KOPT-K1 (cell line): ENCODE results near the gene CIAO2A.
"Not testable (repeated sequence)": the region's sequence is repeated elsewhere in the genome, so short reads cannot be mapped to it uniquely, and the experiment has no call there.

ENCODE experiments used
- H3K27ac ChIP-seq: fragments of 200-600 bp; sonication (generic); 2 replicates; pipeline ENCODE4 v1.5.1; 2016; ENCODE audit warnings: antibody characterized with exemption, mild to moderate bottlenecking, low read depth, low read length; ENCODE audit not compliant: poor library complexity, severe bottlenecking
- H3K36me3 ChIP-seq: fragments of 200-600 bp; sonication (generic); 2 replicates; pipeline ENCODE4 v1.5.1; 2017; ENCODE audit warnings: antibody characterized with exemption, mild to moderate bottlenecking, low read length, moderate library complexity; ENCODE audit not compliant: insufficient read depth
- H3K9me3 ChIP-seq: fragments of 200-600 bp; sonication (generic); 2 replicates; pipeline ENCODE4 v1.5.1; 2017; ENCODE audit warnings: antibody characterized with exemption, low read length, mild to moderate bottlenecking; ENCODE audit not compliant: insufficient read depth, poor library complexity, severe bottlenecking

Gene CIAO2A

DNA sequence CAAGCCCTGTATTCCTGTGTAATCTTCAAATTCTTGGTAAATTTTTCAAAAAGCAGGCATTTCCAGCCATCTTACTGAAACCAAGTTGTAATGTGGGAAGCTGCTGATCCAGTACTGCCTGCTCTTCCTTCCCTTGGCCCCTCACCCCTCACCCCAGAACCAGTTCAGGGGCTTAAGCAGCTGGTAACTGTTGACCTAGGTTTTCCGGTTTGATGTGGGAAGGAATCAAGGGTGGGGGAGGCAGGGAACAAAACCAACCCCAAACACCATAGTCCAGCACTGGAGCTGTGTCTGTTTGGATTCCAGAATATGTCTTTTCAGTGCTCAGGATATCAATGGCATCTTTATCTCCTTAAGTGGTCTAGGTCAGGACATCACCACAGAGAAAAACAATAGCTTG is 28.8 kb upstream of the CIAO2A start:
- no peak overlapping the region for H3K27ac ChIP-seq

DNA sequence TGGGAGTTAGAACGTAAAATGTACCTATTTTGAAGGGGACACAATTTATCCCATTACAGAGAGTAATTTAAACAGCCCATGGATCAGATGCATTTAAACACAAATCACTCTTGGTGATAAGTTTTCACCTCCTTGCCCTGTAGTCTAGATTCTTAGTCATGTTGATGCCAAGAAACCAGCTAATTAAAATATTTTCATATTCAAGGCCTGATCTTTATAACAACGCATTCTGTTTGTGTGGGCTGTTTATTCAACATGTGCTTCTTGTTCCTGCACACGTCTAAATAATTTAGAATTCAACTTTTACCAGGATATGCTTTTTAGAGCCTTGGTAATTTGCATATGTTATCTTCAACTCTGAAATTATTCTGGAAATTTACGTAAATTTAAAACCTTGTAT is 28.0 kb upstream of the CIAO2A start:
- H3K36me3 ChIP-seq, result peaks cover 95% of the 10 kb centered on the region
- H3K9me3 ChIP-seq, result no peaks in the 10 kb centered on the region
- H3K27ac ChIP-seq, result no peak overlapping the region

More for the DNA sequence above, 28.8 kb upstream of the CIAO2A start:
- Histone ChIP-seq H3K9me3 (no peaks in the 10 kb centered on the region), H3K36me3 (peaks cover 95% of the 10 kb centered on the region)

- not testable (repeated sequence) for H3K9me3 ChIP-seq, H3K27ac ChIP-seq
- peaks cover 97% of the 10 kb centered on the region for H3K36me3 ChIP-seq
These were observed 26.7 kb upstream of the CIAO2A start for GRCh38 chr15:64120322-64120721.

GRCh38 chr15:64117759-64118487 is 24.3 kb upstream of the CIAO2A start:
- no peaks in the 10 kb centered on the region for H3K9me3 ChIP-seq
- peaks cover 99% of the 10 kb centered on the region for H3K36me3 ChIP-seq
- no peak overlapping the region for H3K27ac ChIP-seq

- no peaks in the 10 kb centered on the region for H3K9me3 ChIP-seq
- peaks cover 55% of the 10 kb centered on the region for H3K36me3 ChIP-seq
- no peak overlapping the region for H3K27ac ChIP-seq
These were observed 19.3 kb upstream of the CIAO2A start for GRCh38 chr15:64112904-64113303.

GRCh38 chr15:64112073-64112772 is 18.6 kb upstream of the CIAO2A start:
- H3K36me3 ChIP-seq, result peaks cover 49% of the 10 kb centered on the region
- H3K27ac ChIP-seq, result no peak overlapping the region
- no peaks in the 10 kb centered on the region for H3K9me3 ChIP-seq

GRCh38 chr15:64111679-64112050 is 18.0 kb upstream of the CIAO2A start:
- H3K27ac ChIP-seq, result no peak overlapping the region
- H3K9me3 ChIP-seq, result no peaks in the 10 kb centered on the region
- peaks cover 43% of the 10 kb centered on the region for H3K36me3 ChIP-seq

DNA sequence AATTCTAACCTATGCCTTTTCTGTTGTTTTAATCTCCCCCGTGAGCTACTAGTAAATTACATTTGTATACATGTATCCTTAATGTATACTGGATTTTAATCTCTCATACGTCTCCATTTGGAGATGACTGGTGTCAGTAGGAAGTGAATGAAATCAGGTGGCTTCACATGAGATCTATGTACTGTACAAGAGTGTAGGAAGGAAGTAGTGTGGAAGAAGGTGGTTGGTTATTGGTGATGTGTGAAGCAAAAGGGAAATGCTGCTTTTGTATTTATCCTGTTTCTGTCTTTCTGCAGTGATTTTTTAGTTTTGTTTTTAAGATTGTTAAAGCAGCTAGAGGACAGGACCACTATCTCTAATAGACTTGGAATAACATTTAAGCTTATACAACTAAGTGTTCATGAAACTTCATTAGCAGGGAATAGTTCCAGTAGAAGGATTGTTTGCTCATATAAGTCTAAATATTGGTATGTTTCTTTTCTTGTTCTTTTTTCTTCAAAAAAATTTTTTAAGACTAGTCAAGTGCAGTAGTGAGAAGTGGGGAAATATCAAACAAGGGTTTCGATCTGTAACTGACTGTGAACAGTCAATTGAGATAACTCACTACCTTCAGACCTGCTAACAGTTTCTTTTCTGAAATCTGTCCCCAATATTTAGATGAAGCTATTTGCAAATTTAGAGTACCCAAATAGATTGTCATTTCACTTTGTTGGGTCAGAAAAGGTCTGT is 17.5 kb upstream of the CIAO2A start:
- no peaks in the 10 kb centered on the region for H3K9me3 ChIP-seq
- H3K27ac ChIP-seq, result no peak overlapping the region
- H3K36me3 ChIP-seq, result peaks cover 37% of the 10 kb centered on the region

GRCh38 chr15:64110108-64110701 is 16.6 kb upstream of the CIAO2A start:
- not testable (repeated sequence) for H3K27ac ChIP-seq, H3K9me3 ChIP-seq
- peaks cover 29% of the 10 kb centered on the region for H3K36me3 ChIP-seq

- H3K36me3 ChIP-seq, result peaks cover under 1% of the 10 kb centered on the region
- no peaks in the 10 kb centered on the region for H3K9me3 ChIP-seq
- H3K27ac ChIP-seq, result no peak overlapping the region
These were observed 13.7 kb upstream of the CIAO2A start for GRCh38 chr15:64107337-64107736.

DNA sequence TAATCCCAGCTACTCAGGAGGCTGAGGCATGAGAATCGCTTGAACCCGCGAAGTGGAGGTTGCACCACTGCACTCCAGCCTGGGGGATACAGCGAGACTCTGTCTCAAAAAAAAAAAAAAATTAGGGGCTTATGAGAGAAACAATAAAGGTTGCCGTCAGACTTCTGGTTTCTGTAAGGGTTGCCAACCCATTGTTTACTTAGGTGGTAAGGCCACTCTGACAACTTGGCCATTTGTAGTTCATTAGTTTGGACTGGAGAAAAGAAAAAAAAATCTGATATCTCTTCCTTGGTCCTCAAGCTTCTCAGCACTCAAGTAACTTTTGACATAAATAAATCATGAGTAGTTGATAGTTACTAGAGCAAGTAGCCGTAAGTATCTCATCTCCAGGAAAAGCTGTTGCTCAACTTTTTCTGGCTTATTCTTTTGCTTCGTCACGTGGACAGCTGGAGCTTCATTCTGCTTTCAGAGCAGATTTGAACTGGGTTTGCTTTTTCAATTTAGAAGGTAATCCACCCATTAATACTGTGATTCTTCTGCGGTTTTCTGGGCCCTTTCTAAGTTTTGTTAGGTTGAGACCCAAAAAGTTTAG is 11.6 kb upstream of the CIAO2A start:
- Histone ChIP-seq H3K27ac (no peak overlapping the region), H3K36me3 (no peaks in the 10 kb centered on the region), H3K9me3 (no peaks in the 10 kb centered on the region)

DNA sequence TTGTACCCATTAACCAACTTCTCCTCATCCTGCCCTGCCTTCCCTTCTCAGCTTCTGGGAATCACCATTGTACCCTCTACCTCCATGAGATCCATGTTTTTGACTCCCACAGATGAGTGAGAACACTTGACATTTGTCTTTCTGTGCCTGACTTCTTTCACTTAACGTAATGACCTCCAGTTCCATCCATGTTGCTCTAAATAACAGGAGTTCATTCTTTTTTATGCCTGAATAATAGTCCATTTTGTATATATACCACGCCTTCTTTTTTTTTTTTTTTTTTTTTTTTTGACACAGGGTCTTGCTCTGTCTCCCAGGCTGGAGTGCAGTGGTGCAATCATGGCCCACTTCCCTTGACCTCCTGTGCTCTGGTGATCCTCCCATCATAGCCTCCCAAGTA is 8.9 kb upstream of the CIAO2A start:
- Histone ChIP-seq H3K9me3 (no peaks in the 10 kb centered on the region), H3K27ac (no peak overlapping the region), H3K36me3 (no peaks in the 10 kb centered on the region)

- Histone ChIP-seq H3K9me3 (no peaks in the 10 kb centered on the region), H3K36me3 (no peaks in the 10 kb centered on the region), H3K27ac (no peak overlapping the region)
These were observed 7.3 kb upstream of the CIAO2A start for GRCh38 chr15:64100958-64101357.

- Histone ChIP-seq H3K27ac (no peak overlapping the region), H3K9me3 (no peaks in the 10 kb centered on the region), H3K36me3 (no peaks in the 10 kb centered on the region)
These were observed 5.7 kb upstream of the CIAO2A start for GRCh38 chr15:64099379-64099778.
